ENCODE results near the gene CXCL10. TPM values are rescaled to one million over a fixed set of nuclear protein-coding genes. Genes with fewer than 3 reads are reported as not detected.

CXCL10 gene
- total RNA-seq, 1 experiment from 2014 or later: 6.7 TPM

DNA sequence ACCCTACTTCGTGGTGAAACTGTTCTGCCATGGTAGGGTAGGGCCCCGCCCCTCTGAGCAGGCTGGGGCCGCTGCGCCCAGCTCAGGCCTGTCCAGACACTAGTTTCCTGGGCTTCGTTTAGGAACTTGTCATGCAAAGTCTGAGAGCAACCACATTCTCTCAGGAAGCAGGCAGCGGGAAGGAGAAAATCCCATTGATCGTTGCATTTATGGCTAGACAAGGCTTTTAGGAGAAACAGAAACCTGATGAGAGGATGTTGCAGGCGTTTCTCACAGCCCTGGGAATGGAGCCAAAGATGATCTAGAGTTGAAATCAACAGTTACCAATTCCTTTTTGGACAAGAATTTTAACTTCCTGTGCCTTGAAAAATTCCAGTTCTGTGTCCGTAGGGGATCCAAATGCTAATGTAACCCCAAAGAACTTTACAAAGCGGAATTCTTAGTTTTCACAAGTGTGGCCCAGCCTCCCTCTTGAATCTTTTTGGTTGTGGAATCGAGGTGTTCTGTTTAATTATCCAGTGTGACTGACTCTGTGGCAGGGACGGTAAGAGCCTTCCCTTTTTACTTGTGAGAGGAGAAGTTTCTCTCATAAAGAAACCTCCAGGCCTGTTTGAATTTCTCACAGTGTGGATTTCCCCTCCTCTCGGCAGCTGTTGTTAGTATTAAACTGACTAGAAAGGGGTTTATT lies 11.5 kb downstream of the CXCL10 start:
- Mint-ChIP-seq H3K9me3 (ENCODE audit: low read depth, unreplicated experiment) (no peaks in the 10 kb centered on the region), H3K36me3 (ENCODE audit: insufficient read depth, unreplicated experiment) (no peaks in the 10 kb centered on the region), H3K4me3 (ENCODE audit: low read depth, unreplicated experiment) (no peak overlapping the region), H3K4me1 (ENCODE audit: low read depth, unreplicated experiment) (peaks cover 15% of the 10 kb centered on the region), H3K27me3 (ENCODE audit: unreplicated experiment) (no peaks in the 10 kb centered on the region), H3K27ac (ENCODE audit: unreplicated experiment) (no peak overlapping the region)
- TF ChIP-seq, protein P1, sequence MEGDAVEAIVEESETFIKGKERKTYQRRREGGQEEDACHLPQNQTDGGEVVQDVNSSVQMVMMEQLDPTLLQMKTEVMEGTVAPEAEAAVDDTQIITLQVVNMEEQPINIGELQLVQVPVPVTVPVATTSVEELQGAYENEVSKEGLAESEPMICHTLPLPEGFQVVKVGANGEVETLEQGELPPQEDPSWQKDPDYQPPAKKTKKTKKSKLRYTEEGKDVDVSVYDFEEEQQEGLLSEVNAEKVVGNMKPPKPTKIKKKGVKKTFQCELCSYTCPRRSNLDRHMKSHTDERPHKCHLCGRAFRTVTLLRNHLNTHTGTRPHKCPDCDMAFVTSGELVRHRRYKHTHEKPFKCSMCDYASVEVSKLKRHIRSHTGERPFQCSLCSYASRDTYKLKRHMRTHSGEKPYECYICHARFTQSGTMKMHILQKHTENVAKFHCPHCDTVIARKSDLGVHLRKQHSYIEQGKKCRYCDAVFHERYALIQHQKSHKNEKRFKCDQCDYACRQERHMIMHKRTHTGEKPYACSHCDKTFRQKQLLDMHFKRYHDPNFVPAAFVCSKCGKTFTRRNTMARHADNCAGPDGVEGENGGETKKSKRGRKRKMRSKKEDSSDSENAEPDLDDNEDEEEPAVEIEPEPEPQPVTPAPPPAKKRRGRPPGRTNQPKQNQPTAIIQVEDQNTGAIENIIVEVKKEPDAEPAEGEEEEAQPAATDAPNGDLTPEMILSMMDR (IDR thresholded peaks at IDR 0.05; ENCODE audit: unreplicated experiment): no peak
- CTCF ChIA-PET: no interaction called here
- DNase-seq: no peak
- no TSS peak for BruUV-seq (replicated peaks)
- intact Hi-C loops (cut with micrococcal nuclease; ENCODE audit: unreplicated experiment): no loop called here

DNA sequence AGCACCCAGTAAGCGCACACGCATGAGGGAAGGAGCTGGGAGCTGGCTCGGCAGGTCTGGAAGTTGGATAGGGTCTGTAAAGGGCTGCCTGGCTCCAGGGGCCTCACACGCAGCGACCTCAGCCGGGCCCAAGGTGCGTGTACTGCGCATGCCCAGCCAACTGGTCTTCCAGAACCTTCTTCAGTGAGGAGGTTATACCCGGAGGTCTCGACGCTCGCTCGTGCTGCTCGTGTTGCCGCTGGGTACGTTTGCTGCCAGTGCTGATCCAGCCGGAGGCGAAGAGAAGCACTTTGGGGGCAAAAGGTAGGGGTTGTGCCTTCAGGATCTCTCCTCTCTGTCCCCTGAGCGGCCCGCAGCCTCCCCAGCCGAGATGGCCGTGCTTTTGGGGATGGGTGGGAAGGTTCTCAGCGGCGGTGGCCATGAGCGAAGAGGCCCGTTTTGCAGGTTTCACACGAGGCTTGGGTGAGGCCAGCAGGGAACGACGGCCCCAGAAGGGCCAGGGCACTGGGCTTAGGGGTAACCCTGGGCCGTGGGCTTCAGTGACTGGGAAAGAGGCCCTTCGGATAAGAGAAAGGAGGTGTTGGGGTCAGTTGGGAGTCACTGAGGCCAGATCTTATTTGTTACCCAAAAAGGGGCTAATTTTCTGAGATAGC lies 12.2 kb downstream of the CXCL10 start:
- H3K4me3 Mint-ChIP-seq (ENCODE audit: low read depth, unreplicated experiment): no peak overlapping the region

DNA sequence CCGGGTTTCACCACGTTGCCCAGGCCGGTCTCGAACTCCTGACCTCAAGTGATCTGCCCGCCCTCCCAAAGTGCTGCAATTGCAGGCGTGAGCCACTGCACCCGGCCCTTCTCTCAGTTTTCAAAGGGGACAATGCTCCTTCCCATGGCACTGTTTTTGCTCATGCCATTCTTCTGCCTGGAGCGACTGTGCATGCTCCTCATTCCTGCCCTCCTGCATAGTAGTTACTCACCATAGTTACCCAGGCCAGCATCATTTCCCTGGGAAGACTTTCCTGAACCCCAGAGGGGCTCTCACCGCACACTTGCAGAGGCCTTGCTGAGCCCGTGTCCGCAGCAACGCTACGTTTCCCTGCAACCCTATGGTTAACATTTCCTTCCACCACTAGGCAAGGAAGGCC lies 12.7 kb downstream of the CXCL10 start:
- CTCF ChIA-PET: no interaction called here
- H3K9me3 Mint-ChIP-seq (ENCODE audit: low read depth, unreplicated experiment): no peaks in the 10 kb centered on the region
- no peaks in the 10 kb centered on the region for H3K36me3 Mint-ChIP-seq (ENCODE audit: insufficient read depth, unreplicated experiment)
- H3K4me3 Mint-ChIP-seq (ENCODE audit: low read depth, unreplicated experiment): no peak overlapping the region
- intact Hi-C loops (cut with micrococcal nuclease; ENCODE audit: unreplicated experiment): no loop called here
- TF ChIP-seq, protein P1 (IDR thresholded peaks at IDR 0.05; ENCODE audit: unreplicated experiment): no peak
- H3K27me3 Mint-ChIP-seq (ENCODE audit: unreplicated experiment): no peaks in the 10 kb centered on the region
- no peak for DNase-seq
- H3K4me1 Mint-ChIP-seq (ENCODE audit: low read depth, unreplicated experiment): peaks cover 12% of the 10 kb centered on the region
- no TSS peak for BruUV-seq (replicated peaks)
- no peak overlapping the region for H3K27ac Mint-ChIP-seq (ENCODE audit: unreplicated experiment)

More for the DNA sequence above, 12.2 kb downstream of the CXCL10 start:
- intact Hi-C loops (cut with micrococcal nuclease; ENCODE audit: unreplicated experiment): no loop called here
- Mint-ChIP-seq H3K4me1 (ENCODE audit: low read depth, unreplicated experiment) (peaks cover 13% of the 10 kb centered on the region), H3K27ac (ENCODE audit: unreplicated experiment) (no peak overlapping the region), H3K9me3 (ENCODE audit: low read depth, unreplicated experiment) (no peaks in the 10 kb centered on the region), H3K36me3 (ENCODE audit: insufficient read depth, unreplicated experiment) (no peaks in the 10 kb centered on the region), H3K27me3 (ENCODE audit: unreplicated experiment) (no peaks in the 10 kb centered on the region)
- no peak for DNase-seq
- TF ChIP-seq, protein P1 (IDR thresholded peaks at IDR 0.05; ENCODE audit: unreplicated experiment): no peak
- CTCF ChIA-PET: no interaction called here
- no TSS peak for BruUV-seq (replicated peaks)

DNA sequence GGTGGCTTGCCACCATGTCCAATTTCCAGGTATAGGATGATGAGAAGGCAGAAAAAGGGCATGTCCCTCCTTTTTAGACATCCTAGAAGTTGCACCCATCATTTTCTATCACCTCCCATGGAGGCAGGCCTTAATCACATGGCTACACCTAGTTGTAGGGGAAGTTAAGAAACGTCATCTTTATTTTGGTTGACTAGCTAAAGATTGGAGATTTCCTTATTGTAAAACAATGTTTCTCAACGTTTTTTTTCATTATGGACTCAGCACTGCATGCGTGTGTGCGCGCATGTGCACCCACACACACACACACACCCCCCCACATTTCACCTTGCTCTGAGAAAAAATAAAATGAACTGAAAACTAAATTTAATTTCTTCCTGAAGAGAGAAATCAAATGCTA lies 14.0 kb downstream of the CXCL10 start:
- Mint-ChIP-seq H3K9me3 (ENCODE audit: low read depth, unreplicated experiment) (no peaks in the 10 kb centered on the region), H3K27ac (ENCODE audit: unreplicated experiment) (no peak overlapping the region), H3K4me1 (ENCODE audit: low read depth, unreplicated experiment) (peaks cover 13% of the 10 kb centered on the region), H3K27me3 (ENCODE audit: unreplicated experiment) (no peaks in the 10 kb centered on the region), H3K4me3 (ENCODE audit: low read depth, unreplicated experiment) (no peak overlapping the region), H3K36me3 (ENCODE audit: insufficient read depth, unreplicated experiment) (no peaks in the 10 kb centered on the region)
- no peak for DNase-seq
- intact Hi-C loops (cut with micrococcal nuclease; ENCODE audit: unreplicated experiment): no loop called here
- TF ChIP-seq, protein P1 (IDR thresholded peaks at IDR 0.05; ENCODE audit: unreplicated experiment): no peak
- BruUV-seq (replicated peaks): no TSS peak
- CTCF ChIA-PET: no interaction called here

Data from Calu3 (cell line).